ENCODE measurements around the gene LZIC. TPM values are rescaled to one million over a fixed set of nuclear protein-coding genes. Genes with fewer than 3 reads are reported as not detected.

The LZIC gene
- total RNA-seq, 1 experiment from 2014 or later: 37.9 TPM

DNA sequence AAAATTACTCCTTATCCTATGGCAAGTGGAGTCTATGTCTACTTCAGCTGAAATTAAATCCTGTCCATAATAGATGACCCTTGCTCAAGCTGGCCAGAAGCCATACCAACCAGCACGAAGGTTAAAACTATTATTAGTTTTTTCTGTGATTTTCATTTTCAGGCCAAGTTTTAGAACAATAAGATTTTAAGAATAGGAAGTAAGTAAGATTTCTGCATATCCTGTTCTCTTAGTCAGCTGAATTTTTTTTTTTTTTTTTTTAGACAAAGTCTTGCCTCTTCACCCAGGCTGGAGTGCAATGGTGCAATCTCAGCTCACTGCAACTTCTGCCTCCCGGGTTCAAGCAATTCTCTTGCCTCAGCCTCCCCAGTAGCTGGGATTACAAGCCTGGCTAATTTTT is 47.8 kb upstream of the LZIC start:
- in situ Hi-C loops (cut with HindIII; ENCODE audit: low pct_unique_long_range_greater_than_20kb, low sequenced_read_pairs): no loop called here
- no TSS peak for BruUV-seq (replicated peaks)
- Histone ChIP-seq H3K27ac (ENCODE audit: low read length) (no peak overlapping the region), H3K27me3 (ENCODE audit: control insufficient read depth, insufficient read depth, low read length) (no peaks in the 10 kb centered on the region), H3K9me3 (ENCODE audit: control insufficient read depth, insufficient read depth, low read depth, low read length) (no peaks in the 10 kb centered on the region), H3K4me1 (ENCODE audit: control insufficient read depth, insufficient read depth, low read length) (no peaks in the 10 kb centered on the region), H3K36me3 (ENCODE audit: control insufficient read depth, insufficient read depth, low read length) (no peaks in the 10 kb centered on the region), H3K4me3 (ENCODE audit: low read depth in 2 of 2, low read length in 2 of 2) (no peak overlapping the region)
- POLR2A ChIA-PET: no interaction called here
- intact Hi-C loops (cut with micrococcal nuclease; ENCODE audit: unreplicated experiment): no loop called here
- DNase-seq (ENCODE audit: low read depth, low spot score) (no peak), ATAC-seq (no peak)
- CTCF ChIA-PET: interaction anchor here (0.6 kb wide), 1 partner anchor 386 kb away, joined by 4 read pairs; no protein-coding TSS in a partner anchor
- TF ChIP-seq, protein P1, sequence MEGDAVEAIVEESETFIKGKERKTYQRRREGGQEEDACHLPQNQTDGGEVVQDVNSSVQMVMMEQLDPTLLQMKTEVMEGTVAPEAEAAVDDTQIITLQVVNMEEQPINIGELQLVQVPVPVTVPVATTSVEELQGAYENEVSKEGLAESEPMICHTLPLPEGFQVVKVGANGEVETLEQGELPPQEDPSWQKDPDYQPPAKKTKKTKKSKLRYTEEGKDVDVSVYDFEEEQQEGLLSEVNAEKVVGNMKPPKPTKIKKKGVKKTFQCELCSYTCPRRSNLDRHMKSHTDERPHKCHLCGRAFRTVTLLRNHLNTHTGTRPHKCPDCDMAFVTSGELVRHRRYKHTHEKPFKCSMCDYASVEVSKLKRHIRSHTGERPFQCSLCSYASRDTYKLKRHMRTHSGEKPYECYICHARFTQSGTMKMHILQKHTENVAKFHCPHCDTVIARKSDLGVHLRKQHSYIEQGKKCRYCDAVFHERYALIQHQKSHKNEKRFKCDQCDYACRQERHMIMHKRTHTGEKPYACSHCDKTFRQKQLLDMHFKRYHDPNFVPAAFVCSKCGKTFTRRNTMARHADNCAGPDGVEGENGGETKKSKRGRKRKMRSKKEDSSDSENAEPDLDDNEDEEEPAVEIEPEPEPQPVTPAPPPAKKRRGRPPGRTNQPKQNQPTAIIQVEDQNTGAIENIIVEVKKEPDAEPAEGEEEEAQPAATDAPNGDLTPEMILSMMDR (IDR thresholded peaks at IDR 0.05): no peak
- TF ChIP-seq SIN3A (IDR thresholded peaks at IDR 0.05; ENCODE audit: borderline replicate concordance, insufficient read depth, low read depth, low read length) (no peak), POLR2AphosphoS5 (IDR thresholded peaks at IDR 0.05; ENCODE audit: low read depth, low read length) (no peak), TCF7L2 (IDR thresholded peaks at IDR 0.05; ENCODE audit: low read depth, low read length) (no peak)
- TF ChIP-seq, protein P2, sequence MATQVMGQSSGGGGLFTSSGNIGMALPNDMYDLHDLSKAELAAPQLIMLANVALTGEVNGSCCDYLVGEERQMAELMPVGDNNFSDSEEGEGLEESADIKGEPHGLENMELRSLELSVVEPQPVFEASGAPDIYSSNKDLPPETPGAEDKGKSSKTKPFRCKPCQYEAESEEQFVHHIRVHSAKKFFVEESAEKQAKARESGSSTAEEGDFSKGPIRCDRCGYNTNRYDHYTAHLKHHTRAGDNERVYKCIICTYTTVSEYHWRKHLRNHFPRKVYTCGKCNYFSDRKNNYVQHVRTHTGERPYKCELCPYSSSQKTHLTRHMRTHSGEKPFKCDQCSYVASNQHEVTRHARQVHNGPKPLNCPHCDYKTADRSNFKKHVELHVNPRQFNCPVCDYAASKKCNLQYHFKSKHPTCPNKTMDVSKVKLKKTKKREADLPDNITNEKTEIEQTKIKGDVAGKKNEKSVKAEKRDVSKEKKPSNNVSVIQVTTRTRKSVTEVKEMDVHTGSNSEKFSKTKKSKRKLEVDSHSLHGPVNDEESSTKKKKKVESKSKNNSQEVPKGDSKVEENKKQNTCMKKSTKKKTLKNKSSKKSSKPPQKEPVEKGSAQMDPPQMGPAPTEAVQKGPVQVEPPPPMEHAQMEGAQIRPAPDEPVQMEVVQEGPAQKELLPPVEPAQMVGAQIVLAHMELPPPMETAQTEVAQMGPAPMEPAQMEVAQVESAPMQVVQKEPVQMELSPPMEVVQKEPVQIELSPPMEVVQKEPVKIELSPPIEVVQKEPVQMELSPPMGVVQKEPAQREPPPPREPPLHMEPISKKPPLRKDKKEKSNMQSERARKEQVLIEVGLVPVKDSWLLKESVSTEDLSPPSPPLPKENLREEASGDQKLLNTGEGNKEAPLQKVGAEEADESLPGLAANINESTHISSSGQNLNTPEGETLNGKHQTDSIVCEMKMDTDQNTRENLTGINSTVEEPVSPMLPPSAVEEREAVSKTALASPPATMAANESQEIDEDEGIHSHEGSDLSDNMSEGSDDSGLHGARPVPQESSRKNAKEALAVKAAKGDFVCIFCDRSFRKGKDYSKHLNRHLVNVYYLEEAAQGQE (IDR thresholded peaks at IDR 0.05; ENCODE audit: insufficient read depth in 1 of 2, low read depth in 2 of 2, low read length in 1 of 2): no peak

DNA sequence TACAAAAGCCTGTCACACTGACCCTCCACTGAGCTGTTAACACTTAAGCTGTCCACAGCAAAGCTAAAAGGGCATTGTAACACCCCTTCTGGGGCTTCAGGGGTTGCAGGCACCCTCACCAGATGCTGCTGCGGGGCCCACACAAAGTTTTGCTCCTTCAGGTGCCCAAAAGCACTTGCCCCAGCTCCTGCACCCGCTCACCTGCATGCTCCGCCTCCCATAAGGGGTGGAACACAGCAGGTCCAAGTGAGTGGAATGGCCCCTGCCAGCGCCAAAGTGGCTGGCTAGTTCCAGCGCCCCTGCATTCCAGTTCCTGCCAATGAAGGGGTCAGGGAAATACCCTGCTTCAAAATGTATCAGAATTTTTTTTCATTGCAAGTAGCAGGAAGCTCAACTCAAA is 46.6 kb upstream of the LZIC start:
- CTCF ChIA-PET: interaction anchor here (0.6 kb wide), 1 partner anchor 48 kb away, joined by 3 read pairs; no protein-coding TSS in a partner anchor
- ATAC-seq: no peak
- TF ChIP-seq, protein P1 (IDR thresholded peaks at IDR 0.05): no peak
- TF ChIP-seq POLR2AphosphoS5 (IDR thresholded peaks at IDR 0.05; ENCODE audit: low read depth, low read length): no peak
- no peak for TF ChIP-seq TCF7L2 (IDR thresholded peaks at IDR 0.05; ENCODE audit: low read depth, low read length)
- TF ChIP-seq SIN3A (IDR thresholded peaks at IDR 0.05; ENCODE audit: borderline replicate concordance, insufficient read depth, low read depth, low read length): no peak
- TF ChIP-seq, protein P2 (IDR thresholded peaks at IDR 0.05; ENCODE audit: insufficient read depth in 1 of 2, low read depth in 2 of 2, low read length in 1 of 2): no peak
- BruUV-seq (replicated peaks): no TSS peak
- Histone ChIP-seq H3K4me1 (ENCODE audit: control insufficient read depth, insufficient read depth, low read length) (no peaks in the 10 kb centered on the region), H3K27ac (ENCODE audit: low read length) (no peak overlapping the region), H3K4me3 (ENCODE audit: low read depth in 2 of 2, low read length in 2 of 2) (no peak overlapping the region), H3K27me3 (ENCODE audit: control insufficient read depth, insufficient read depth, low read length) (no peaks in the 10 kb centered on the region), H3K36me3 (ENCODE audit: control insufficient read depth, insufficient read depth, low read length) (no peaks in the 10 kb centered on the region), H3K9me3 (ENCODE audit: control insufficient read depth, insufficient read depth, low read depth, low read length) (no peaks in the 10 kb centered on the region)
- in situ Hi-C loops (cut with HindIII; ENCODE audit: low pct_unique_long_range_greater_than_20kb, low sequenced_read_pairs): no loop called here
- intact Hi-C loops (cut with micrococcal nuclease; ENCODE audit: unreplicated experiment): no loop called here
- POLR2A ChIA-PET: no interaction called here
- DNase-seq (ENCODE audit: low read depth, low spot score): no peak

Measured in Panc1 (cell line).